Kasumi-1 (cell line): ENCODE measurements around the gene ZBTB20.
"Not testable (repeated sequence)": the region's sequence is repeated elsewhere in the genome, so short reads cannot be mapped to it uniquely, and the experiment has no call there.

Experiments used
- DNase-seq, 2 experiments: peaks; one replicate each; lab custom pipeline; 2025; lab: John Stamatoyannopoulos, UW

The ZBTB20 gene

DNA sequence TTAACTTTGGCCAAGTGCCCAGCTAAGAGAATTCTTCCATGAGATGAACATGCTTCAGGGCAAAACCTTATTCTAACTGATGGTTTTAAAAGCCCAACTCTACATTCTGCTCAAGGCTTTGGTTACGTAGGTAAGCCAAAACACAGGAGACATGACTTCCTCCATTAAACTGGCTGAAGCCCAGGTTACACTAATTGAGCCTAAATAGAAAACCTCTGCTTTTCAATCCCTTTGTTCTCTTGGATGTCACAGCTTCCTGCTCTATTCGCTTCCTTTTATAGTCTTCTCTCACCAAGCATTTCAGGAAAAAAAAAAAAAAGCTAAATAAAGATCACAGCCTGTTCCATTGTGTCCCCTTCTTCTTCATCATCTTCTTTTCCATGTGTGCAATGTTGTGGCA lies 432.9 kb downstream of the ZBTB20 start:
- no peak for DNase-seq

DNA sequence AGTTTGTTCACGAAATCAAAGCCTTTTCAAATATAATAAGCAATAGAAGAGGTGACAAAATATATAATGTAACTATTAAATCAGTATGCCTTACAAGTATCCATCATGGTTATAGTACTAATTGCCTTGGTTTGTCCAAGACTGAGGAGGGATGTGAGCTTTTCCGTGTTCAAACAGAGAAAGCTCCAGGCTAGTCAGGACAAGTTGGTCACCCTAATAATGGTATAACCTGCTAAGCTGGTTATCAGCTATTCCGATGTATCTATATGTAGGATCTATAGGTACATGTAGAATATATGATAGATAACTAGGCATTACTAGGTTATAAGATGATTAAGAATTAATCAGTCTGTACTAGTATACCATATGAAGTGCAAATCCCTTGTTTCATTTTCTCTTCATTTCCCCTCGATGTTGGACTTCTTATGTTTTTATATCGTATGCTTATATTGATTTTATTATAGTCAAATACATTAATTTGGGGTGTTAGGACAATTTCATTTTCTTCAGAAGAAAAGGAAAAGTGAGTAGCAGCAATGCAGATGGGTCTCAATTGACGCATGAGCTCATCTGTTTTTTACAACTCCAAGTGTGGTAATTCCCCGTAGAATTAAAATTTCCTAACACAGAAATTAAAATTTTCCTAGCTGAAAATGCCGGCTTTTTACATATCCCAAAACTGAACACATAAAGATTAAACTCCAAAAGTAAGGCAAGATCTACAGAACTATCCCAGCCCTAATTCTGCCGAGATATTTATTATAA lies 434.2 kb downstream of the ZBTB20 start:
- DNase-seq = no peak

DNA sequence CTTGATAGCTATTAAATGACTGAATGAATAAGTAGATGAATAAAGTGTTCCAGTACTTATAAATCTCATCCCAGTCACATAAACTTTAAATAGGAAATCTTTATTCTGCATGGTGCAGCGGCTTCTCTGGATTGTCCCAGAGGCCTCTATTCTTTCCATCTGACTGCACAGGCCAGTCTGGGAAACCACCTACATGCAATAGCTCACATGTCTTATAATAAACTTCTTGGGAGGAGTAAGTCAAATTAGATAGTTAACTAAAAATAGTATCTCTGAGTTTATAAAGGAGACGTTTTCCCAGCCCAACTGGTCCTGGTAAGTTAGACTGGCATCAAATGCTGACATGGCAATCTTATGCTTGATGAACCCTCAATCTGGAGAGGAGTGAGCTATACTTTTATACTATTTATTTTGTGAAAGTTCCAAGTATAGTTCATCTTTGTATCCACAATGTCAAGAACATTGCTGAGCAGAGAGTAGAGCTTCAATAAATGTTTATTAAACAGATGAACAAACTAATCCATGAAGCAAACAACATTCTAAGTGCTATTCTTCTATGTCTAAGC lies 435.7 kb downstream of the ZBTB20 start:
- DNase-seq = no peak

DNA sequence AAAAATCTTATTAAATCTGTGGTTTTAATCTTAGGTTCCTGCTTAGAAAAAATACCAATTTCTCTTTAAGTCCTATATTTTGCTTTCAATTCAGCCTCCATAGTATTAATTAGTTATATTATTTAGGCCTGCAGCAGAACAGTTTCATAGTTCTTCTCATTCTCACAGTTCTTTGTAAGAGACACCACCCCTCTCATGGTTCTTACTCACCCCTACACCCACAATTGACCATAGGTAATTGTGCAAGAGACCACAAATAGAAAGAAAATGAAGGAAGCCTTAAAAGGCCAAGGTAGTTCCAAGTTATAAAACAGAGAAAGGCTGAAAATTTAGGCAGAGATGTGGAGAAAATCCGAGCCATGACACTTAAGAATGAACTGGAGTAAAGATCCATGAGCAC lies 438.0 kb downstream of the ZBTB20 start:
- DNase-seq = no peak

DNA sequence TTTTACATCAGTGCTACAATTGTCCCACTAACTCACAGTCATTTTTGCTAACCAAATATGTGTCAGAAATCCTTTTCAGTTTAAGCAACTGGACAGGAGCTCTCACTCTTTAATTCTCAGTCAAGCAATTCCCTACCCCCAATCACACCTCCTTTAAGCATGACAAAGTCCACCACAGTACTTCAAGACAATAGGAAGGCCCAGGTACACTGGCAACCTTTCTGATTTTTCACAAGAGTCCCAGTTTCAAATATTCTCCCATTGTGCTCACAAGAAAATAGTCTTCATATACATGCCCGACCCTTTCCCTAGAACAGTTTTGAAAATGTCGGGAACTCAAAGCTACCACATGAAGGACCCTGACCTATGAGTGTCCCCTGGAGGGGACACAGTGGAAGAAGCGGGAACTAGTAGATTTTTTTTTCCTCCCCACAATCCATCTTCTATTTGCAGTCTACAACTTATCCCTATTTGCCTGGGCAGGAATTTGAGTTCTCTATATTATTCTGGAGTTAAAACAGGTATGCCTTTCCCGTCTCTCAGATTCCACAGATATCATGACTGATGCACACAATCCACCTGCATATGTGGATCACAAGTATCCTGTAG lies 439.7 kb downstream of the ZBTB20 start:
- no peak for DNase-seq

DNA sequence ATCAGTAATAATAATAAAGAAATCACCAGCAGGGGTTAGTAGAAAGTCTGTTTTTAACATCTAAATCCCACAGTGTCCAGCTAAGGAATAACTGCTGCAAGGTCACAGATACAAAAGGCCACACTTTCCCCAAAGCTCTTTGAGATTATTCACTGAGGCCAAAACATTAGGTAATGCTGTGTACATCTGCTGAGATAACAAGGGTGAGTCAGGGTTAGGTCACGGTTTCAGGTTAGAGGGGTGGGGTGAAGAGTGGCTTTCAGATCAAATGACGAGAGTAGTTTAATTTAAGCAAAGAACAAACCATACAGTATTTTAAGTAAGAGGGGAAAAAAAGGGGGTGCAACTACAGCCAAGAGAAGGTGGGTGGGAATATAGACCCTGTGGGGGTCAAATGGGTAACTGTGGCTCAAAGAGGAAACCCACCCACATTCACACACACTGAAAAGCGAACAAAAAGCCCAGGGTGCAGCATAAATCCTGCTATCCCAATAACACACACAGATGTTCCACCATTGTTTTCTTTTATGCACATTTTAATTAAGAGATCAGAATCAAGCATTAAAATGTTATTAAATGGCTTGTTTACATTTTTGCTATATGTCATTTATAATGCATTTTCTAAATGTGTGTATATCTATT lies 440.4 kb downstream of the ZBTB20 start:
- DNase-seq = no peak

GRCh38 chr3:114700637-114701234 lies 446.4 kb downstream of the ZBTB20 start:
- DNase-seq = no peak

GRCh38 chr3:114698146-114699105 lies 448.7 kb downstream of the ZBTB20 start:
- peak; percentile 23 to 42 for DNase-seq

GRCh38 chr3:114697401-114697800 lies 449.7 kb downstream of the ZBTB20 start:
- DNase-seq = peak; percentile 74 to 76

GRCh38 chr3:114694251-114694650 lies 452.8 kb downstream of the ZBTB20 start:
- no peak for DNase-seq

DNA sequence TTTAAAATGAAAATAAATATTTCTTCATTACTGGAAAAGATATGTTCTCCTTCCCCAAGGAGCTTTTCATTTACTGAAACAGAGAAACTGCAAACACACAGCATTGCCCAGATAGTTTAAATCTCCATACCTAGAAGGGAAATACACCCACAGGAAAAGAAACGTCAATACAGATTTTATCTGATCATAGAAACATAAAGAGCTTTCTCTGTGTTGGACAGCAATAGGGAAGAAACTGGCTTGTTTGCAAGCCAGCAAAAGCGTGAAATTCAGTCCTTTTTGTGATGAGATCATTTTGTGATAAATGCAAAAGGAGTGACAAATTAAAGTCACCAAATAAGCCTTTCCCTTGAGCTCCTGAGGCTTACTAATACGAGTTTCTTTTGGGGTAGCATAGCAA lies 455.2 kb downstream of the ZBTB20 start:
- DNase-seq = no peak

- no peak for DNase-seq
Measured at GRCh38 chr3:114690911-114691310, 456.2 kb downstream of the ZBTB20 start.

DNA sequence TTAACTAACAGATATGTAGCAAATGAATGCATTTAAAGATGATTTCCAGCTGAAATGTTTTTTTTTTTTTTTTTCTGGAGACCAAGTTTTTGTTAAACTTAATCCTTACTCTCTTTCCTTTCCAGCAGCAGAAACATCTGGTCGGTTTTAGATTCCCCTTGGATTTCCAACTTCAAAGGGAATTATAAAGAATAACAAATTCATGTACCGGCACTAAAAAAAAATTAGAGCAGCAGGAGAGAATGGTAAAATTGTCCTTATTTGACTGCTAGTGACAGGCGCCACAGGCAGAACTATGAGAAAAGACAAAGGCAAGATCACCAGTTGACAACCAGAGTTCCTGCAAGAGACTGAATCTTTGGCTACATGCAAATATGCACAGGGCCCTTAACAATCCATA lies 459.9 kb downstream of the ZBTB20 start:
- DNase-seq = no peak

DNA sequence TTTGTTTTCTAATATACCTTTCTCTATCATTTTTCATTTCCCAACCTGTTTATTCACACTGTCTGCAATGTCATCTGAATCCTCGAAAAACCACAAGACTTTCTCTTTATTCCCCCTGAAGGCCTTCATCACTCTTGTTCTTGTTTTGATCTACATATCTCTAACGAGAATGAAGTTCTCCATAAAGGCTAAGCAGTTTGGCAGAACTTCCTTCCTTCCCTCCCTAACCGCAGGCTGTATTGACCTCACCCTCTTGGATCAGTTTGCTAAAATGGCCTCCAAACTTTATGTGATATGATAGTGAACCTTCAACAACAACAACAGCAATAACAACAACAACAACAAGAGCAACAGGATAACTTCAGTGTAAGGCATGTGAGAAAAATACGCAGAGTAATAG lies 460.5 kb downstream of the ZBTB20 start:
- peak; percentile 65 to 66 for DNase-seq

GRCh38 chr3:114685161-114685560 lies 461.9 kb downstream of the ZBTB20 start:
- DNase-seq = no peak

DNA sequence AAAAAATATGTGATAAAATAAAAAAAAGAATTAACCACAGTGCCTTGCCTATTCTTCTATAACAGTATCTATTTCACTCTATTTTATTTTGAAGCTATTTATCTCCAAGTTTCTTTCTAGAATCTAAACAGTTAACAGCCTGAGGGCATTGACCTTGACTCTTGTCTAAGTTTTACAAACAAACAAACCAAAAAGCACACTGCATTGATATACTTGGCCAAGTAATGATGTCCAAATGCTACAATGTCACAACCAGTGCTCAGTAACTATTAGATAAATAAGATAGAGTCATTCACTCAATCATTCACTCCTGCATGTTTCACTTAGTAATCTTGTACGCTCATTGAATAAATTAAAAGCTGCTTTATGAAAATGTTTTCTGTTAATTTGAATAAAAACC lies 466.8 kb downstream of the ZBTB20 start:
- no peak for DNase-seq

DNA sequence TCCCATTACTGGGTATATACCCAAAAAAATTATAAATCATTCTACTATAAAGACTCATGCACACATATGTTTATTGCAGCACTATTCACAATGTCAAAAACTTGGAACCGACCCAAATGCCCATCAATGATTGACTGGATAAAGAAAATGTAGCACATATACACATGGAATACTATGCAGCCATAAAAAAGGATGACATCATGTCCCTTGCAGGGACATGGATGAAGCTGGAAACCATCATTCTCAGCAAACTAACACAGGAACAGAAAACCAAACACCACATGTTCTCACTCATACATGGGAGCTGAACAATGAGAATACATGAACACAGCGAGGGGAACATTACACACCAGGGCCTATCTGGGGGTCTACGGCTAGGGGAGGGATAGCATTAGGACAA lies 467.3 kb downstream of the ZBTB20 start:
- DNase-seq = not testable (repeated sequence)

DNA sequence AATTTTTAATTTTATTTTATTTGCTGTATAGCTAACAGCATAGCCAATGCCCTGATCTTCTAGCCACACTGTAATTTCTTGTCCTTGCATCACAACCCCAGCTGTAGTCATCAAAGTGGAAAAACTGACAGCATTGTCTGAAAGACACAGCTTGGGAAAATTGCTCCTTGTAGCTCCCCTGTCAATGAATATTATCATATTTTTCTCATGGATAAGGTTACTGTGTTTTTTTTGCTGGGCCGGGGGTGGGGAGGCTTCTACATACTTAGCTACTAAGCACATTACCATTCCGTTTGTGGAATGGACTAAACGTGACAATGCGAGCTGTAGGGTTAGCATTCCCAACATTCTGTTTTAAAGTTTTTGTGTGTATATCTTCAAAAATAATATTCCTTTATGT lies 472.0 kb downstream of the ZBTB20 start:
- no peak for DNase-seq

- no peak for DNase-seq
Measured at GRCh38 chr3:114674036-114674435, 473.1 kb downstream of the ZBTB20 start.

GRCh38 chr3:114673481-114673880 lies 473.6 kb downstream of the ZBTB20 start:
- no peak for DNase-seq

GRCh38 chr3:114672692-114673447 lies 474.2 kb downstream of the ZBTB20 start:
- DNase-seq = no peak
